GM04504 (cell line): ENCODE results near the gene FILIP1.

Source experiments
- DNase-seq: peaks from one replicate; pipeline ENCODE4 v3.0.0-alpha.2; 2012; ENCODE audit warnings: low read depth

FILIP1 gene

GRCh38 chr6:75379536-75379935, 114.1 kb downstream of the FILIP1 start:
- no peak for DNase-seq

- DNase-seq = no peak
Measured at GRCh38 chr6:75378101-75378500, 115.5 kb downstream of the FILIP1 start.

GRCh38 chr6:75377386-75377785, 116.2 kb downstream of the FILIP1 start:
- DNase-seq = no peak

GRCh38 chr6:75376347-75377024, 117.1 kb downstream of the FILIP1 start:
- no peak for DNase-seq

- DNase-seq = no peak
Measured at GRCh38 chr6:75374961-75375400, 118.6 kb downstream of the FILIP1 start.

- DNase-seq = no peak
Measured at GRCh38 chr6:75372884-75373283, 120.7 kb downstream of the FILIP1 start.

- no peak for DNase-seq
Measured at GRCh38 chr6:75370011-75370410, 123.6 kb downstream of the FILIP1 start.

- no peak for DNase-seq
Measured at GRCh38 chr6:75368864-75369402, 124.7 kb downstream of the FILIP1 start.

GRCh38 chr6:75368151-75368779, 125.3 kb downstream of the FILIP1 start:
- no peak for DNase-seq

GRCh38 chr6:75363304-75363703, 130.3 kb downstream of the FILIP1 start:
- DNase-seq = no peak

GRCh38 chr6:75353644-75354043, 140.0 kb downstream of the FILIP1 start:
- DNase-seq = no peak

GRCh38 chr6:75351570-75351969, 142.0 kb downstream of the FILIP1 start:
- no peak for DNase-seq

- no peak for DNase-seq
Measured at GRCh38 chr6:75350808-75351207, 142.8 kb downstream of the FILIP1 start.

- no peak for DNase-seq
Measured at GRCh38 chr6:75350156-75350555, 143.4 kb downstream of the FILIP1 start.

GRCh38 chr6:75349262-75349984, 144.2 kb downstream of the FILIP1 start:
- no peak for DNase-seq

- no peak for DNase-seq
Measured at GRCh38 chr6:75348882-75349261, 144.7 kb downstream of the FILIP1 start.

GRCh38 chr6:75347898-75348610, 145.5 kb downstream of the FILIP1 start:
- no peak for DNase-seq

- DNase-seq = no peak
Measured at GRCh38 chr6:75345413-75345812, 148.2 kb downstream of the FILIP1 start.

GRCh38 chr6:75344455-75344854, 149.1 kb downstream of the FILIP1 start:
- no peak for DNase-seq

GRCh38 chr6:75344021-75344420, 149.6 kb downstream of the FILIP1 start:
- DNase-seq = no peak

- DNase-seq = no peak
Measured at GRCh38 chr6:75337835-75338580, 155.6 kb downstream of the FILIP1 start.
